K562 (cell line): Measurements from ENCODE around the gene CPED1. TPM values are rescaled to one million over a fixed set of nuclear protein-coding genes. Genes with fewer than 3 reads are reported as not detected.

ENCODE experiments used
- GABPA ChIP-seq: fragments of 200-800 bp; sonication (Bioruptor generic); conservative IDR thresholded peaks from 2 replicates; pipeline ENCODE4 v1.6.1; 2016; ENCODE audit warnings: low read depth, missing genetic modification characterization, missing compliant biosample characterization
- MAX ChIP-seq: sonication (generic); formaldehyde crosslinking; IDR thresholded peaks from 2 replicates; pipeline ENCODE4 v1.9.0; 2022; ENCODE audit warnings: mild to moderate bottlenecking, missing genetic modification reagents
- OTX1 ChIP-seq: fragments of 450-650 bp; formaldehyde crosslinking; IDR thresholded peaks from 2 replicates; pipeline ENCODE4 v1.4.0; 2022; ENCODE audit warnings: mild to moderate bottlenecking
- PHF20 ChIP-seq: fragments of 450-650 bp; IDR thresholded peaks from 2 replicates; pipeline ENCODE4 v1.6.1; 2018; ENCODE audit not compliant: partially characterized antibody
- RUNX1 ChIP-seq: sonication (generic); IDR thresholded peaks from 2 replicates; pipeline ENCODE4 v1.6.1; 2016; ENCODE audit warnings: antibody characterized with exemption, low read depth
- ZKSCAN1 ChIP-seq: fragments of 150-350 bp; IDR thresholded peaks from 2 replicates; pipeline ENCODE4 v1.6.1; 2016; ENCODE audit warnings: low read depth, low read length
- ZNF778 ChIP-seq: fragments of 450-650 bp; formaldehyde crosslinking; IDR thresholded peaks from 2 replicates; pipeline ENCODE4 v1.4.0; 2020; ENCODE audit warnings: mild to moderate bottlenecking, moderate library complexity
- polyA plus RNA-seq, 8 experiments: library from polyadenylated mRNA; depleted of rRNA in 4 of 8; stranded (reverse) in 5 of 8; unstranded in 3 of 8; fragments of >200 nt; fragmentation: Nextera tagmentation in 2 of 8; fragmentation: Illumina TruSeq in 1 of 8; extraction: Ambion mirVana in 2 of 8; extraction: Trizol in 1 of 8; gene quantifications; 2 replicates each; pipeline versions ENCODE4 v1.2.1 to v1.2.3, GENCODE V29; 2011 to 2014; ENCODE audit warnings: inconsistent platforms in 1 of 8, missing spikeins in 1 of 8
- total RNA-seq, 7 experiments: library from RNA; depleted of rRNA in 6 of 7; stranded (reverse); fragments of >200 nt in 6 of 7; fragmentation: Illumina TruSeq in 2 of 7; extraction: Trizol in 2 of 7; gene quantifications; 2 replicates each; pipeline versions ENCODE4 v1.2.1 to v1.2.3, GENCODE V29; 2011 to 2021; ENCODE audit warnings: low replicate concordance in 1 of 7
- TF ChIP-seq, protein P1 (sequence below), 2 experiments: fragments of 450-650 bp in 1 of 2; sonication (generic) in 1 of 2; formaldehyde crosslinking in 1 of 2; IDR thresholded peaks; 2 replicates each; pipeline versions ENCODE4 v1.7.1 to v1.9.0; 2016 to 2022; ENCODE audit warnings: inconsistent platforms in 1 of 2, mild to moderate bottlenecking in 1 of 2, missing genetic modification reagents in 1 of 2
- TF ChIP-seq, protein P2 (sequence below), 2 experiments: fragments of 450-650 bp; formaldehyde crosslinking in 1 of 2; IDR thresholded peaks; 2 replicates each; pipeline versions ENCODE4 v1.4.0 to v1.6.1; 2014 to 2020; ENCODE audit warnings: mild to moderate bottlenecking in 2 of 2, borderline replicate concordance in 1 of 2, low read depth in 1 of 2

Gene CPED1
- total and polyA plus RNA-seq, 9 of the 15 experiments (the other 6 are each of a cell fraction or from before 2014, with no cell fraction given): 195 to 393 (median 290) TPM

GRCh38 chr7:121077165-121077630 is 88.7 kb downstream of the CPED1 start (continued):
- TF ChIP-seq, protein P1, sequence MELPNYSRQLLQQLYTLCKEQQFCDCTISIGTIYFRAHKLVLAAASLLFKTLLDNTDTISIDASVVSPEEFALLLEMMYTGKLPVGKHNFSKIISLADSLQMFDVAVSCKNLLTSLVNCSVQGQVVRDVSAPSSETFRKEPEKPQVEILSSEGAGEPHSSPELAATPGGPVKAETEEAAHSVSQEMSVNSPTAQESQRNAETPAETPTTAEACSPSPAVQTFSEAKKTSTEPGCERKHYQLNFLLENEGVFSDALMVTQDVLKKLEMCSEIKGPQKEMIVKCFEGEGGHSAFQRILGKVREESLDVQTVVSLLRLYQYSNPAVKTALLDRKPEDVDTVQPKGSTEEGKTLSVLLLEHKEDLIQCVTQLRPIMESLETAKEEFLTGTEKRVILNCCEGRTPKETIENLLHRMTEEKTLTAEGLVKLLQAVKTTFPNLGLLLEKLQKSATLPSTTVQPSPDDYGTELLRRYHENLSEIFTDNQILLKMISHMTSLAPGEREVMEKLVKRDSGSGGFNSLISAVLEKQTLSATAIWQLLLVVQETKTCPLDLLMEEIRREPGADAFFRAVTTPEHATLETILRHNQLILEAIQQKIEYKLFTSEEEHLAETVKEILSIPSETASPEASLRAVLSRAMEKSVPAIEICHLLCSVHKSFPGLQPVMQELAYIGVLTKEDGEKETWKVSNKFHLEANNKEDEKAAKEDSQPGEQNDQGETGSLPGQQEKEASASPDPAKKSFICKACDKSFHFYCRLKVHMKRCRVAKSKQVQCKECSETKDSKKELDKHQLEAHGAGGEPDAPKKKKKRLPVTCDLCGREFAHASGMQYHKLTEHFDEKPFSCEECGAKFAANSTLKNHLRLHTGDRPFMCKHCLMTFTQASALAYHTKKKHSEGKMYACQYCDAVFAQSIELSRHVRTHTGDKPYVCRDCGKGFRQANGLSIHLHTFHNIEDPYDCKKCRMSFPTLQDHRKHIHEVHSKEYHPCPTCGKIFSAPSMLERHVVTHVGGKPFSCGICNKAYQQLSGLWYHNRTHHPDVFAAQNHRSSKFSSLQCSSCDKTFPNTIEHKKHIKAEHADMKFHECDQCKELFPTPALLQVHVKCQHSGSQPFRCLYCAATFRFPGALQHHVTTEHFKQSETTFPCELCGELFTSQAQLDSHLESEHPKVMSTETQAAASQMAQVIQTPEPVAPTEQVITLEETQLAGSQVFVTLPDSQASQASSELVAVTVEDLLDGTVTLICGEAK (IDR thresholded peaks at IDR 0.05): peak; percentile 36; the same call in 1 of the 2 replicates
- TF ChIP-seq, protein P1 (CRISPR knock-in tag; IDR thresholded peaks at IDR 0.05): no peak
- TF ChIP-seq RUNX1 (no peak), OTX1 (CRISPR knock-in tag) (0 out of 2 replicates have a peak, but pooled peaks have one; percentile 19), ZKSCAN1 (no peak), MAX (CRISPR knock-in tag) (no peak), PHF20 (no peak), ZNF778 (CRISPR knock-in tag) (no peak), GABPA (peak; percentile 30; the same call in 1 of the 2 replicates)
- TF ChIP-seq, protein P2, sequence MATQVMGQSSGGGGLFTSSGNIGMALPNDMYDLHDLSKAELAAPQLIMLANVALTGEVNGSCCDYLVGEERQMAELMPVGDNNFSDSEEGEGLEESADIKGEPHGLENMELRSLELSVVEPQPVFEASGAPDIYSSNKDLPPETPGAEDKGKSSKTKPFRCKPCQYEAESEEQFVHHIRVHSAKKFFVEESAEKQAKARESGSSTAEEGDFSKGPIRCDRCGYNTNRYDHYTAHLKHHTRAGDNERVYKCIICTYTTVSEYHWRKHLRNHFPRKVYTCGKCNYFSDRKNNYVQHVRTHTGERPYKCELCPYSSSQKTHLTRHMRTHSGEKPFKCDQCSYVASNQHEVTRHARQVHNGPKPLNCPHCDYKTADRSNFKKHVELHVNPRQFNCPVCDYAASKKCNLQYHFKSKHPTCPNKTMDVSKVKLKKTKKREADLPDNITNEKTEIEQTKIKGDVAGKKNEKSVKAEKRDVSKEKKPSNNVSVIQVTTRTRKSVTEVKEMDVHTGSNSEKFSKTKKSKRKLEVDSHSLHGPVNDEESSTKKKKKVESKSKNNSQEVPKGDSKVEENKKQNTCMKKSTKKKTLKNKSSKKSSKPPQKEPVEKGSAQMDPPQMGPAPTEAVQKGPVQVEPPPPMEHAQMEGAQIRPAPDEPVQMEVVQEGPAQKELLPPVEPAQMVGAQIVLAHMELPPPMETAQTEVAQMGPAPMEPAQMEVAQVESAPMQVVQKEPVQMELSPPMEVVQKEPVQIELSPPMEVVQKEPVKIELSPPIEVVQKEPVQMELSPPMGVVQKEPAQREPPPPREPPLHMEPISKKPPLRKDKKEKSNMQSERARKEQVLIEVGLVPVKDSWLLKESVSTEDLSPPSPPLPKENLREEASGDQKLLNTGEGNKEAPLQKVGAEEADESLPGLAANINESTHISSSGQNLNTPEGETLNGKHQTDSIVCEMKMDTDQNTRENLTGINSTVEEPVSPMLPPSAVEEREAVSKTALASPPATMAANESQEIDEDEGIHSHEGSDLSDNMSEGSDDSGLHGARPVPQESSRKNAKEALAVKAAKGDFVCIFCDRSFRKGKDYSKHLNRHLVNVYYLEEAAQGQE (IDR thresholded peaks at IDR 0.05; ENCODE audit: borderline replicate concordance): no peak
- TF ChIP-seq, protein P2 (CRISPR knock-in tag; IDR thresholded peaks at IDR 0.05; ENCODE audit: low read depth): no peak
